ENCODE data around the gene ICAM1.
"Not testable (repeated sequence)": the region's sequence is repeated elsewhere in the genome, so short reads cannot be mapped to it uniquely, and the experiment has no call there.

Gene ICAM1

GRCh38 chr19:10270616-10271394 lies at the start of gene ICAM1:
TSS of gene ICAM1 (plus strand) at chr19:10271120. CDS start at chr19:10271160, 40 bp downstream.
- DNase-seq: peak; percentile 34 to 96

GRCh38 chr19:10222201-10222890 lies 48.6 kb upstream of the ICAM1 start:
- DNase-seq: no peak

GRCh38 chr19:10223488-10224213 lies 47.3 kb upstream of the ICAM1 start:
- DNase-seq: no peak

GRCh38 chr19:10224337-10224736 lies 46.6 kb upstream of the ICAM1 start:
- DNase-seq: no peak

- no peak for DNase-seq
Observed at GRCh38 chr19:10226021-10226375, 44.9 kb upstream of the ICAM1 start.

GRCh38 chr19:10226376-10227025 lies 44.4 kb upstream of the ICAM1 start:
- no peak for DNase-seq

GRCh38 chr19:10227026-10227971 lies 43.6 kb upstream of the ICAM1 start:
- no peak for DNase-seq

GRCh38 chr19:10228393-10228792 lies 42.5 kb upstream of the ICAM1 start:
- no peak for DNase-seq

GRCh38 chr19:10228920-10229319 lies 42.0 kb upstream of the ICAM1 start:
- peak in 1 of 2 donors; percentile 33 for DNase-seq

- DNase-seq: no peak
Observed at GRCh38 chr19:10230173-10230860, 40.6 kb upstream of the ICAM1 start.

GRCh38 chr19:10230861-10231611 lies 39.9 kb upstream of the ICAM1 start, which contains the start of gene S1PR2:
TSS of gene S1PR2 (minus strand) at chr19:10231331. CDS start at chr19:10224905, 6,426 bp downstream.
- DNase-seq: peak in 1 of 2 donors; percentile 40

GRCh38 chr19:10231612-10232228 lies 39.2 kb upstream of the ICAM1 start:
- no peak for DNase-seq

- DNase-seq: no peak
Observed at GRCh38 chr19:10233946-10234345, 37.0 kb upstream of the ICAM1 start.

- no peak for DNase-seq
Observed at GRCh38 chr19:10235003-10235402, 35.9 kb upstream of the ICAM1 start.

- not testable (repeated sequence) for DNase-seq
Observed at GRCh38 chr19:10235409-10235808, 35.5 kb upstream of the ICAM1 start.

GRCh38 chr19:10237702-10238101 lies 33.2 kb upstream of the ICAM1 start:
- DNase-seq: no peak

GRCh38 chr19:10238172-10238783 lies 32.6 kb upstream of the ICAM1 start:
- no peak for DNase-seq

- DNase-seq: not testable (repeated sequence)
Observed at GRCh38 chr19:10241826-10242449, 29.0 kb upstream of the ICAM1 start.

GRCh38 chr19:10243606-10244005 lies 27.3 kb upstream of the ICAM1 start:
- no peak for DNase-seq

All from bone marrow (tissue), 2 donors.